AG04450 (cell line): ENCODE results near the gene NT5DC3. TPM values are rescaled to one million over a fixed set of nuclear protein-coding genes. Genes with fewer than 3 reads are reported as not detected.
"Not testable (repeated sequence)": the region's sequence is repeated elsewhere in the genome, so short reads cannot be mapped to it uniquely, and the experiment has no call there.

ENCODE experiments used
- CTCF ChIA-PET: fragments of 300-600, 350-600 bp; formaldehyde crosslinking; extraction: SDS; loops from one replicate; lab custom pipeline; 2022; ENCODE audit warnings: antibody characterized with exemption, inconsistent platforms; lab: Charles Lee
- POLR2A ChIA-PET: fragments of 350-600 bp; formaldehyde crosslinking; extraction: SDS; loops from one replicate; lab custom pipeline; 2021; ENCODE audit warnings: antibody characterized with exemption, inconsistent platforms; lab: Yijun Ruan, JAX
- DNase-seq: peaks from one replicate; pipeline ENCODE4 v3.0.0-alpha.2; 2011; ENCODE audit warnings: low read depth, low spot score
- H3K27ac ChIP-seq: one replicate; pipeline ENCODE4 v1.5.1; 2012; ENCODE audit warnings: low read depth, low read length, control low read depth
- H3K27me3 ChIP-seq: one replicate; pipeline ENCODE4 v1.6.0; 2012; ENCODE audit warnings: low read length; ENCODE audit not compliant: control insufficient read depth, insufficient read depth
- H3K4me3 ChIP-seq: 2 replicates; pipeline ENCODE4 v1.5.1; 2011; ENCODE audit warnings: mild to moderate bottlenecking, low read depth, low read length, control low read depth
- H3K9me3 ChIP-seq: 2 replicates; pipeline ENCODE4 v1.5.1; 2012; ENCODE audit warnings: low read length; ENCODE audit not compliant: control insufficient read depth, insufficient read depth
- polyA plus RNA-seq: library from polyadenylated mRNA; depleted of rRNA; stranded (reverse); fragments of >200 nt; gene quantifications from 2 replicates; pipeline ENCODE4 v1.2.3, GENCODE V29; 2011
- TF ChIP-seq, protein P1 (sequence below): IDR thresholded peaks from 2 replicates; pipeline ENCODE4 v1.5.1; 2011; ENCODE audit warnings: low read depth, low read length, control low read depth, inconsistent platforms

Gene NT5DC3
- polyA plus RNA-seq, 1 experiment, result 2.8 TPM

DNA sequence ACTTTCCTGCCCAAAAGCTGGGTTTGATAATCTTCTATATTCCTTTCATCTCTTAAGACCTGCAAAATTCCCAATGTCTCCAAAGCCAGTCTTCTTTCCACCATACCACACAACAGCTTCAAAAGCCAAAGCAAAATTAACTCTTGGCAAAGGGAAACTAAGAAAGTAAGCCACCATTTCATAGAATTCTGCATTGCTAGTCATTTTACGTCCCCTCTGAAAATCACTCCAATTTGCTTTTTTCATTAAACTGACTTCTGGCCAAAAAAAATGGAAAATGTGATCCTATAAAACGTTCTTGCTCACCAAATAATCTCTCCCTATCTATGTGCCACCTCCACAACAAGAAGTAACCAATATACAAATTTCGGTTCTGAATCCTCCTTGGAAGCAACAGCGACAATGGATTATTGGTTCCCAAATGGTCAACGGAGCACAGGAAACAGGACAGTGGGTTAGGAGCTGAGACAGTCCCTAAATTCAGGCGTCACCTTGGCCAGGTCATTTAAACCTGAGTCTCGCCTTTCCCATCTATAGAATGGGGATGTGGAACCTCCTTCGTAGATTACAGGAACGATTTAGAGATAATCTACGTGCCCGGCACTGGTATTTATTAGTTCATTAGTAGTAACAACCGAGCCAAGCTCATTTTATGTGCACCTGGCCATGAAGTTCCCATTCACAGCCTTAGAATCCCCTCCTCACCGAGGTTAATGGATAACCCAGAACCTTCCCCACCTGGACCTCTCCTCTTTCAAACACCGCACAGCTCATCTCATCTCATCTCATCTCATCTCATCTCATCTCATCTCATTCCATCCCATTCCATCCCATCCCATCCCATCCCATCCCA lies 1.2 kb downstream of the NT5DC3 start:
- POLR2A ChIA-PET, result interaction anchor here (0.7 to 1.7 kb wide), 5 partner anchors 11 to 90 kb away, joined by 3 to 9 read pairs (median 5); no protein-coding TSS in a partner anchor
- no peak for DNase-seq
- no peaks in the 10 kb centered on the region for H3K27me3 ChIP-seq
- peaks cover 3% of the 10 kb centered on the region; the same call in 1 of the 2 replicates for H3K9me3 ChIP-seq
- TF ChIP-seq, protein P1, sequence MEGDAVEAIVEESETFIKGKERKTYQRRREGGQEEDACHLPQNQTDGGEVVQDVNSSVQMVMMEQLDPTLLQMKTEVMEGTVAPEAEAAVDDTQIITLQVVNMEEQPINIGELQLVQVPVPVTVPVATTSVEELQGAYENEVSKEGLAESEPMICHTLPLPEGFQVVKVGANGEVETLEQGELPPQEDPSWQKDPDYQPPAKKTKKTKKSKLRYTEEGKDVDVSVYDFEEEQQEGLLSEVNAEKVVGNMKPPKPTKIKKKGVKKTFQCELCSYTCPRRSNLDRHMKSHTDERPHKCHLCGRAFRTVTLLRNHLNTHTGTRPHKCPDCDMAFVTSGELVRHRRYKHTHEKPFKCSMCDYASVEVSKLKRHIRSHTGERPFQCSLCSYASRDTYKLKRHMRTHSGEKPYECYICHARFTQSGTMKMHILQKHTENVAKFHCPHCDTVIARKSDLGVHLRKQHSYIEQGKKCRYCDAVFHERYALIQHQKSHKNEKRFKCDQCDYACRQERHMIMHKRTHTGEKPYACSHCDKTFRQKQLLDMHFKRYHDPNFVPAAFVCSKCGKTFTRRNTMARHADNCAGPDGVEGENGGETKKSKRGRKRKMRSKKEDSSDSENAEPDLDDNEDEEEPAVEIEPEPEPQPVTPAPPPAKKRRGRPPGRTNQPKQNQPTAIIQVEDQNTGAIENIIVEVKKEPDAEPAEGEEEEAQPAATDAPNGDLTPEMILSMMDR, result no peak
- peak overlapping the region; percentile 73 for H3K4me3 ChIP-seq
- no peak overlapping the region for H3K27ac ChIP-seq
- CTCF ChIA-PET, result interaction anchor here (0.7 to 1.6 kb wide), 4 partner anchors 21 to 462 kb away, joined by 3 to 12 read pairs (median 3); no protein-coding TSS in a partner anchor

DNA sequence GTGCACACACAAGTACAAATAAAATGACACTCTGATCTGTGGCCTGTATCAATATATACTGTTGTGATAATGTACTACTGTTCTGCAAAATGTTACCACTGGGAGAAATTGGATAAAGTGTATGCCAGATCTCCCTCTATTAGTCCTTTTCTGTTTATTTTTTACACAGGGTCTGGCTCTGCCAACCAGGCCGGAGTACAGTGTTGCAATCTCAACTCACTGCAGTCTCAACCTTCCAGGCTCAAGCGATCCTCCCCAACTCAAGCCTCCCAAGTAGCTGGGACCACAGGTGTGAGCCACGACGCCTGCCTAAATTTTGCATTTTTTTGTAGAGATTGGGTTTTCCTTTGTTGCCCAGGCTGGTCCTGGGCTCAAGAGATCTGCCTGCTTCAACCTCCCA lies 1.9 kb downstream of the NT5DC3 start:
- ChIA-PET CTCF (interaction anchor here (1.3 kb wide), 1 partner anchor 67 kb away, joined by 3 read pairs; no protein-coding TSS in a partner anchor), POLR2A (no interaction called here)
- no peak overlapping the region for H3K27ac ChIP-seq
- peaks cover 3% of the 10 kb centered on the region; the same call in 1 of the 2 replicates for H3K9me3 ChIP-seq
- peak overlapping the region; percentile 17; the same call in 1 of the 2 replicates for H3K4me3 ChIP-seq
- TF ChIP-seq, protein P1, result no peak
- DNase-seq, result no peak
- no peaks in the 10 kb centered on the region for H3K27me3 ChIP-seq

DNA sequence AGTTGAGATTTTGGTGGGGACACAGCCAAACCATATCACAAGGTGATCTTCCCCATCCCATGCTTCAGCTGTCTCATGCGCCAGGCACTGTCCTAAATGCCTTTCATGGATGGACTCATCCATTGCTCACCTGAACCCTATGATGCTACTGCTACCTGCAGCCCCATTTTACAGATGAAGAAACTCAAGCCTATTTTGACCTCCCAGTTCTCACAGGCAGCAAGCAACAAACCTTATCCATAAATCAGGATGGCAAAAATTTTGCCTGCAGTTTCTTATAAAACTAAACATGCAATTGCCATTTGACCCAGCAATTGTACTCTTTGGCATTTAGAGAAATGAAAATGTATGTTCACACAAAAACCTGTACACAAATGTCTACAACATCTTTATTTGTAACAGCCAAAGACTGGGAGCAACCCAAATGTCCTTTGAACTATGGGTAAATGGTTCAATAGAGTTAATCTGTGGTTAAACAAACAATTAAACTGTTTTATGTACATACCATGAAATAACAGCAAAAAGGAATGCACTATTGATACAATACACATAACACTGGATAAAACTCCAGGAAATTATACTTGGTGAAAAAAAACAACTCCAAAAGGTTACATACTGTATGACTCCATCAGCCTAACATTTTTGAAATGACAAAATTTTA lies 2.6 kb downstream of the NT5DC3 start:
- POLR2A ChIA-PET, result no interaction called here
- Histone ChIP-seq H3K9me3 (peaks cover 3% of the 10 kb centered on the region; the same call in 1 of the 2 replicates), H3K4me3 (no peak overlapping the region), H3K27me3 (no peaks in the 10 kb centered on the region), H3K27ac (no peak overlapping the region)
- TF ChIP-seq, protein P1, result no peak
- no peak for DNase-seq
- CTCF ChIA-PET, result no interaction called here

DNA sequence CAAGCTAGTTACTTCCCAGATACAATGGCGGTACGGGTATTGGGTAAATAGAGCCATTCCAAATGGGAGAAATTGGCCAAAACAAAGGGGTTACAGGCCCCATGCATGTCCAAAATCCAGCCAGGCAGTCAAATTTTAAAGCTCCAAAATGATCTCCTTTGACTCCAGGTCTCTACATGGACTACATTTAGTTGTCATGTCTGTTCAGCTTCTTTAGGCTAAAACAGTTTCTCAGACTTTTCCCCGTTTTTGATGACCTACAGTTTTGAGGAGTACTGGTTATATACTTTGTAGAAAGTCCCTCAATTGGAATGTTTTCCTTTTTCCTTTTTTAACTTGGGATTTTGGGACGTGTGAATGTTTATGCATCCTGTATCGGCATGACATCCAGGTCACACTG lies 4.7 kb downstream of the NT5DC3 start:
- ChIA-PET CTCF (no interaction called here), POLR2A (no interaction called here)
- Histone ChIP-seq H3K4me3 (no peak overlapping the region), H3K27me3 (no peaks in the 10 kb centered on the region), H3K9me3 (peaks cover 3% of the 10 kb centered on the region; the same call in 1 of the 2 replicates), H3K27ac (no peak overlapping the region)
- TF ChIP-seq, protein P1, result no peak
- no peak for DNase-seq

DNA sequence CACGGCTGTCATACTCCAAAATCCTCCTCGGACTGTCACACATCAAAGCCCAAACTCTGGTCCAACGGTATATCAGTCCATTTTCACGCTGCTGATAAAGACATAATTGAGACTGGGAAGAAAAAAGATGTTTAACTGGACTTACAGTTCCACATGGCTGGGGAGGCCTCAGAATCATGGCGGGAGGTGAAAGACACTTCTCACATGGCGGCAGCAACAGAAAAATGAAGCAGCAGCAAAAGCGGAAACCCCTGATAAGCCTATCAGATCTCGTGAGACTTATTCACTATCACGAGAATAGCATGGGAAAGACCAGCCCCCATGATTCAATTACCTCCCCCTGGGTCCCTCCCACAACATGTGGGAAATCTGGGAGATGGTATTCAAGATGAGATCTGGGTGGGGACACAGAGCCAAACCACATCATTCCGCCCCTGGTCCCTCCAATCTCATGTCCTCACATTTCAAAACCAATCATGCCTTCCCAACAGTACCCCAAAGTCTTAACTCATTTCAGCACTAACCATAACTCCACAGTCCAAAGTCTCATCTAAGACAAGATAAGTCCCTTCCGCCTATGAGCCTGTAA lies 5.2 kb downstream of the NT5DC3 start:
- H3K27ac ChIP-seq, H3K4me3 ChIP-seq, POLR2A ChIA-PET, H3K27me3 ChIP-seq, H3K9me3 ChIP-seq, DNase-seq, CTCF ChIA-PET: not testable (repeated sequence)
